Psoas muscle (tissue), 8 donors: ENCODE results near the gene VANGL1. TPM values are rescaled to one million over a fixed set of nuclear protein-coding genes. Genes with fewer than 3 reads are reported as not detected.

ENCODE experiments used
- ATAC-seq, 4 donors: fragments of 200-7000 bp; cut with Tn5 transposase; one replicate each; pipeline ENCODE4 v1.9.1; 2020; ENCODE audit warnings: moderate library complexity in 3 of 4, mild to moderate bottlenecking in 2 of 4
- DNase-seq, 2 donors: peaks; one replicate each; pipeline ENCODE4 v3.0.0-alpha.2; 2020
- H3K27ac ChIP-seq: fragments of 200-600 bp; one replicate; pipeline ENCODE4 v1.8.0; 2022
- H3K27me3 ChIP-seq, 3 donors: fragments of 200-600 bp in 1 of 3; one replicate each; pipeline versions ENCODE4 v1.6.1 to v1.8.0; 2013 to 2022; ENCODE audit warnings: low read length in 2 of 3, mild to moderate bottlenecking in 2 of 3, moderate library complexity in 1 of 3; ENCODE audit not compliant: insufficient read depth in 3 of 3
- H3K36me3 ChIP-seq, 2 donors: fragments of 200-600 bp in 1 of 2; one replicate each; pipeline versions ENCODE4 v1.6.1 to v1.8.0; 2013 to 2022; ENCODE audit warnings: low read depth in 1 of 2, mild to moderate bottlenecking in 1 of 2, moderate library complexity in 1 of 2; ENCODE audit not compliant: insufficient read depth in 1 of 2
- H3K4me1 ChIP-seq: fragments of 200-600 bp; one replicate; pipeline ENCODE4 v1.8.0; 2022
- H3K4me3 ChIP-seq: fragments of 200-600 bp; one replicate; pipeline ENCODE4 v1.8.0; 2022; ENCODE audit warnings: mild to moderate bottlenecking
- H3K9me3 ChIP-seq: fragments of 200-600 bp; one replicate; pipeline ENCODE4 v1.8.0; 2022
- CTCF ChIP-seq: fragments of 200-600 bp; IDR thresholded peaks from one replicate; pipeline ENCODE4 v1.8.0; 2022; ENCODE audit warnings: antibody characterized with exemption
- WGBS, 3 donors: extraction: QIAGEN DNeasy Blood & Tissue Kit; methylation state at CpG; one replicate each; pipeline versions ENCODE4 v1.1.6 to v1.1.7; 2013; 5-methylcytosine and 5-hydroxymethylcytosine counted together
- intact Hi-C, 2 donors: fragments of 100-400 bp; cut with DNase I; formaldehyde crosslinking; loops; one replicate each; pipeline versions ENCODE4 v1.11.0 to v1.14.2; 2022
- polyA plus RNA-seq, 3 donors: library from polyadenylated mRNA; stranded (reverse); fragments of 200-250 nt; gene quantifications; one replicate each; pipeline ENCODE4 v1.2.3, GENCODE V29; 2013
- total RNA-seq, 4 donors: library from RNA; stranded (reverse); fragmentation: NEBNext Ultra II Directional in 2 of 4; extraction: Animal tissue kit (Norgen Biotek cat#: 25700) in 2 of 4; gene quantifications; one replicate each; pipeline versions ENCODE4 v1.2.1 to v1.2.4, GENCODE V29; 2021 to 2023
- donor health status: healthy with polysubstance abuse.
- donor health status: DM: no; HTN: no; CAD: no; lungs with moderate emphysema.
- donor health status: Bipolar disorder and iron deficiency.
- donor health status: healthy.
- donor health status: DM: yes; HTN: yes; CAD: no.
- donor health status: DM: no; HTN: no; CAD: no.
- donor health status: DM: no; HTN: no; CAD: no.
- donor health status: DM: yes; HTN: yes; CAD: no.

Gene VANGL1
- total and polyA plus RNA-seq, 7 donors = 0.48 to 2.4 (median 1.2) TPM

GRCh38 chr1:115670476-115671175 lies 28.9 kb downstream of the VANGL1 start:
- H3K9me3 ChIP-seq = no peaks in the 10 kb centered on the region
- H3K4me1 ChIP-seq = peaks cover 13% of the 10 kb centered on the region
- TF ChIP-seq CTCF = no peak
- DNase-seq (no peak), ATAC-seq (no peak)
- H3K27ac ChIP-seq = no peak overlapping the region
- H3K36me3 ChIP-seq = no peaks in the 10 kb centered on the region
- no peaks in the 10 kb centered on the region for H3K27me3 ChIP-seq
- intact Hi-C loops = no loop called here
- WGBS, 3 donors = 86% methylated on average over 14 of the region's 14 CpGs
- H3K4me3 ChIP-seq = no peak overlapping the region

- 82 to 90% (median 90%) methylated on average over 19 of the region's 19 CpGs for WGBS, 3 donors
- H3K9me3 ChIP-seq = no peaks in the 10 kb centered on the region
- H3K4me1 ChIP-seq = peaks cover 9% of the 10 kb centered on the region
- DNase-seq = no peak
- H3K27me3 ChIP-seq = no peaks in the 10 kb centered on the region
- TF ChIP-seq CTCF = no peak
- no peak overlapping the region for H3K27ac ChIP-seq
- intact Hi-C loops = no loop called here
- no peaks in the 10 kb centered on the region for H3K36me3 ChIP-seq
- ATAC-seq = peak; percentile 46 to 58 (median 54)
- H3K4me3 ChIP-seq = no peak overlapping the region
These were observed 29.6 kb downstream of the VANGL1 start for GRCh38 chr1:115671176-115671934.

- H3K4me1 ChIP-seq = peaks cover under 1% of the 10 kb centered on the region
These were observed 30.6 kb downstream of the VANGL1 start for GRCh38 chr1:115672224-115673009.

More at GRCh38 chr1:115672224-115673009, 30.6 kb downstream of the VANGL1 start:
- intact Hi-C loops = no loop called here
- no peak for TF ChIP-seq CTCF
- Histone ChIP-seq H3K36me3 (no peaks in the 10 kb centered on the region), H3K27me3 (no peaks in the 10 kb centered on the region), H3K4me3 (no peak overlapping the region), H3K27ac (no peak overlapping the region), H3K9me3 (no peaks in the 10 kb centered on the region)
- 85 to 91% (median 89%) methylated on average over 13 of the region's 13 CpGs for WGBS, 3 donors
- ATAC-seq (no peak), DNase-seq (no peak)
